ENCODE data around the gene CRYBA1. TPM values are rescaled to one million over a fixed set of nuclear protein-coding genes. Genes with fewer than 3 reads are reported as not detected.

The CRYBA1 gene
- total RNA-seq, 1 experiment from 2014 or later, result not detected

- ATAC-seq (peak; percentile 57), DNase-seq (ENCODE audit: low read depth, low spot score) (no peak)
- no TSS peak for BruUV-seq (replicated peaks)
- Histone ChIP-seq H3K27me3 (ENCODE audit: insufficient read depth, low read length) (no peaks in the 10 kb centered on the region), H3K9ac (ENCODE audit: low read length) (no peak overlapping the region), H3K9me3 (ENCODE audit: control insufficient read depth in 1 of 2, insufficient read depth in 1 of 2, low read depth in 1 of 2, low read length in 2 of 2) (no peaks in the 10 kb centered on the region), H4K20me1 (ENCODE audit: insufficient read depth) (peaks cover 61% of the 10 kb centered on the region), H3K9me2 (ENCODE audit: insufficient read depth) (no peaks in the 10 kb centered on the region), H3K36me3 (ENCODE audit: control insufficient read depth in 1 of 2, insufficient read depth in 2 of 2, low read length in 2 of 2) (peaks cover 40 to 70% of the 10 kb centered on the region in 2 experiments), H3K4me1 (ENCODE audit: control insufficient read depth in 1 of 2, insufficient read depth in 2 of 2, low read length in 2 of 2) (no peaks in the 10 kb centered on the region), H2AFZ (ENCODE audit: low read depth, low read length, poor library complexity, severe bottlenecking) (no peak overlapping the region), H3K79me2 (ENCODE audit: insufficient read depth, low read length) (peaks cover 100% of the 10 kb centered on the region), H3K4me3 (replicated peaks in 1 of 2; ENCODE audit: low read depth in 1 of 2, low read length in 2 of 2) (no peak overlapping the region), H3K4me2 (ENCODE audit: low read length) (no peak overlapping the region), H3K27ac (ENCODE audit: low read depth, low read length) (no peak overlapping the region)
- intact Hi-C loops (cut with micrococcal nuclease), result no loop called here
- RAD21 ChIA-PET (ENCODE audit: low non-redundant PET in 1 of 2, low total read pairs in 2 of 2, uncharacterized antibody in 2 of 2, unreplicated experiment in 2 of 2), result no interaction called here
- no peak for TF ChIP-seq ZNF274 (IDR thresholded peaks at IDR 0.05; ENCODE audit: low read depth, low read length)
- TF ChIP-seq CBX3 (IDR thresholded peaks at IDR 0.05; ENCODE audit: low read depth), result no peak
- TF ChIP-seq YY1 (IDR thresholded peaks at IDR 0.05; ENCODE audit: extremely low read depth, insufficient replicate concordance, low read depth, low read length), result no peak
- no peak for TF ChIP-seq ATF3 (IDR thresholded peaks at IDR 0.05)
- TF ChIP-seq MAX (IDR thresholded peaks at IDR 0.05), result no peak
- TF ChIP-seq, protein P1, sequence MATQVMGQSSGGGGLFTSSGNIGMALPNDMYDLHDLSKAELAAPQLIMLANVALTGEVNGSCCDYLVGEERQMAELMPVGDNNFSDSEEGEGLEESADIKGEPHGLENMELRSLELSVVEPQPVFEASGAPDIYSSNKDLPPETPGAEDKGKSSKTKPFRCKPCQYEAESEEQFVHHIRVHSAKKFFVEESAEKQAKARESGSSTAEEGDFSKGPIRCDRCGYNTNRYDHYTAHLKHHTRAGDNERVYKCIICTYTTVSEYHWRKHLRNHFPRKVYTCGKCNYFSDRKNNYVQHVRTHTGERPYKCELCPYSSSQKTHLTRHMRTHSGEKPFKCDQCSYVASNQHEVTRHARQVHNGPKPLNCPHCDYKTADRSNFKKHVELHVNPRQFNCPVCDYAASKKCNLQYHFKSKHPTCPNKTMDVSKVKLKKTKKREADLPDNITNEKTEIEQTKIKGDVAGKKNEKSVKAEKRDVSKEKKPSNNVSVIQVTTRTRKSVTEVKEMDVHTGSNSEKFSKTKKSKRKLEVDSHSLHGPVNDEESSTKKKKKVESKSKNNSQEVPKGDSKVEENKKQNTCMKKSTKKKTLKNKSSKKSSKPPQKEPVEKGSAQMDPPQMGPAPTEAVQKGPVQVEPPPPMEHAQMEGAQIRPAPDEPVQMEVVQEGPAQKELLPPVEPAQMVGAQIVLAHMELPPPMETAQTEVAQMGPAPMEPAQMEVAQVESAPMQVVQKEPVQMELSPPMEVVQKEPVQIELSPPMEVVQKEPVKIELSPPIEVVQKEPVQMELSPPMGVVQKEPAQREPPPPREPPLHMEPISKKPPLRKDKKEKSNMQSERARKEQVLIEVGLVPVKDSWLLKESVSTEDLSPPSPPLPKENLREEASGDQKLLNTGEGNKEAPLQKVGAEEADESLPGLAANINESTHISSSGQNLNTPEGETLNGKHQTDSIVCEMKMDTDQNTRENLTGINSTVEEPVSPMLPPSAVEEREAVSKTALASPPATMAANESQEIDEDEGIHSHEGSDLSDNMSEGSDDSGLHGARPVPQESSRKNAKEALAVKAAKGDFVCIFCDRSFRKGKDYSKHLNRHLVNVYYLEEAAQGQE (IDR thresholded peaks at IDR 0.05; ENCODE audit: low read depth), result no peak
- no peak for TF ChIP-seq FOSL1 (IDR thresholded peaks at IDR 0.05; ENCODE audit: low read depth)
- no peak for TF ChIP-seq RAD21 (IDR thresholded peaks at IDR 0.05; ENCODE audit: low read depth)
- no peak for TF ChIP-seq EGR1 (IDR thresholded peaks at IDR 0.05; ENCODE audit: low read depth)
- TF ChIP-seq EZH2 (IDR thresholded peaks at IDR 0.05), result no peak
- TF ChIP-seq POLR2A (IDR thresholded peaks at IDR 0.05; ENCODE audit: borderline replicate concordance, extremely low read depth, insufficient read depth, insufficient read length), result no peak
- TF ChIP-seq CEBPB (IDR thresholded peaks at IDR 0.05; ENCODE audit: low read depth), result no peak
- TF ChIP-seq, protein P2, sequence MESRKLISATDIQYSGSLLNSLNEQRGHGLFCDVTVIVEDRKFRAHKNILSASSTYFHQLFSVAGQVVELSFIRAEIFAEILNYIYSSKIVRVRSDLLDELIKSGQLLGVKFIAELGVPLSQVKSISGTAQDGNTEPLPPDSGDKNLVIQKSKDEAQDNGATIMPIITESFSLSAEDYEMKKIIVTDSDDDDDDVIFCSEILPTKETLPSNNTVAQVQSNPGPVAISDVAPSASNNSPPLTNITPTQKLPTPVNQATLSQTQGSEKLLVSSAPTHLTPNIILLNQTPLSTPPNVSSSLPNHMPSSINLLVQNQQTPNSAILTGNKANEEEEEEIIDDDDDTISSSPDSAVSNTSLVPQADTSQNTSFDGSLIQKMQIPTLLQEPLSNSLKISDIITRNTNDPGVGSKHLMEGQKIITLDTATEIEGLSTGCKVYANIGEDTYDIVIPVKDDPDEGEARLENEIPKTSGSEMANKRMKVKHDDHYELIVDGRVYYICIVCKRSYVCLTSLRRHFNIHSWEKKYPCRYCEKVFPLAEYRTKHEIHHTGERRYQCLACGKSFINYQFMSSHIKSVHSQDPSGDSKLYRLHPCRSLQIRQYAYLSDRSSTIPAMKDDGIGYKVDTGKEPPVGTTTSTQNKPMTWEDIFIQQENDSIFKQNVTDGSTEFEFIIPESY (IDR thresholded peaks at IDR 0.05; ENCODE audit: extremely low read depth, insufficient replicate concordance, low read length), result no peak
- TF ChIP-seq SIN3A (IDR thresholded peaks at IDR 0.05; ENCODE audit: low read depth), result no peak
- no peak for TF ChIP-seq ELF1 (IDR thresholded peaks at IDR 0.05; ENCODE audit: borderline replicate concordance, low read depth)
- no peak for TF ChIP-seq EZH2phosphoT487 (IDR thresholded peaks at IDR 0.05; ENCODE audit: borderline replicate concordance)
- no peak for TF ChIP-seq SP1 (IDR thresholded peaks at IDR 0.05; ENCODE audit: low read depth)
- POLR2A ChIA-PET, result interaction anchor here (1.3 kb wide), 1 partner anchor 11 kb away, joined by 5 read pairs; the partner anchor contains the start of gene NUFIP2
- CTCF ChIA-PET, result interaction anchor here (2.6 kb wide), 1 partner anchor 8 kb away, joined by 11 read pairs; no protein-coding TSS in a partner anchor
Measured at GRCh38 chr17:29283496-29283895, 36.8 kb downstream of the CRYBA1 start.
